NCI-H526 (cell line): ENCODE measurements around the gene PSMB2.
A peak's percentile ranks its signal among the peaks of the same experiment; 100 is the strongest.
"Not testable (repeated sequence)": the region's sequence is repeated elsewhere in the genome, so short reads cannot be mapped to it uniquely, and the experiment has no call there.

Experiments
- DNase-seq, 2 experiments: peaks; one replicate each; lab custom pipeline; 2025; lab: John Stamatoyannopoulos, UW

Gene PSMB2

DNA sequence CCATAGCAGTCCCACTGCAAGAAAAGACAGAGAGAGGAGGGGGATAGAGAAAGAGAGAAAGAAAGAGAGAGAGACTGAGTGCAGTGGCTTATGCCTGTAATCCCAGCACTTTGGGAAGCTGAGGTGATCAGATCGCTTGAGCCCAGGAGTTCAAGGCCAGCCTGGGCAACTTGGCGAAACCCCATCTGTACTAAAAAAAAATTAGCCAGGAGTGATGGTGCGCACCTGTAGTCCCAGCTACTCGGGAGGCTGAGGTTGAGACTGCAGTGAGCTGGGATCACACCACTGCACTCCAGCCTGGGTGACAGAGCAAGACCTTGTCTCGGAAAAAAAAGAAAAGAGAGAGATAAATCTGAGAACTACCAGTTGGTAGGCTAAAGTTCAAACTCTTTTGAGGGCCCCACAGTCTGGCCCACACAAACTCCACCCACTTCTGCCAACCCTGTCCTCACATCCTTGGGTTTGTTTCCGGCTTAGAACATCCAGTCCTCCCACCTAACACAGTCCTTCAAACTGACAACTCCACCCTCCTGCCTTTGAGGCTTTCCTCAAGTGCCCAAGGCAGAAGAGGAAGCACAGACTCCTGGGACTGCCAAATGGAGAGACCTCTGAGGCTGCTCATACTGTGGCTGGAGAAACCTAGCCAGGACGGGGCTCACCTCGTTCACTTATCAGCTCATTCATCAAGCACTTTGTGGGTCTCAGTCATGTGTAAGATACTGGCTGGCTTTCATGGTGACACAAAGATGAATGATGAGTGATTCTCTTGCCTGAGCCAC, 48.1 kb downstream of the PSMB2 start:
- no peak for DNase-seq

DNA sequence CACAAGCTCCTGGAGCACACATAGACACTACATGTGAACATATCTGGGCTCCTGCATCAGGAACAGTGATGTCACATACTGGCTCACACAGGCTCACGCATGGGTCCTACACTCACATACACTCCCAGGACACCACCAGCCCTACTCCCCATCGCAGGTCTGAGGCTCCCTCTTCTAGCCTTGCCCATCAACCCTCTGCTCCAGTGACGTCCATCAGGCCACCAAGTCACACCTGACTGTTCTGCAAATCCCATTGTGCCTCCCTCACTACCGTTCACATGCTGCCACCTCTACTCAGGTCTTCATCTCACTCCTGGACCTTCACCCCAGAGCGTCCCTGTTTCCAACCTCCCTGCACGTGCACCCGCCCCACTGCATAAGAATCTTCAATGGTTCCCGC, 50.1 kb downstream of the PSMB2 start:
- no peak for DNase-seq

DNA sequence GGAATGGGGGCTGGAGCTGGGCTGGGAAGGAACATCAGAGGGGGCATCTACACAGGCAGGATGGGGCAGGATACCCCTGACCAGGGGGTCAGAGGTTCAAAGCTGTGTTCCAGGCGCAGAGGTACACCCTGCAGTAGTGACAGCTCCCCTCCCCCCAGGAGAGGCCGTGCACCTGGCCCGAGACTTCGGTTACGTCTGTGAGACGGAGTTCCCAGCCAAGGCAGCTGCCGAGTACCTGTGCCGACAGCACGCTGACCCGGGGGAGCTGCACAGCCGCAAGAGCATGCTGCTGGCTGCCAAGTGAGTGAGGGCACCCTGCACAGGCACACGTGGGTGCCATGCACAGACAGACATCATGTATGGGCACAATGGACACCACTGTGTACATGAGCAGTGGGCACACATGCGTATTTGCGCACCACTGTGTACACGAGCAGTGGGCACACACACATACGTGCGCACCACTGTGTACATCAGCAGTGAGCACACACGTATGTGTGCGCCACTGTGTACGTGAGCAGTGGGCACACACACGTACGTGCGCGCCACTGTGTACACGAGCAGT, 50.8 kb downstream of the PSMB2 start:
- DNase-seq: no peak

DNA sequence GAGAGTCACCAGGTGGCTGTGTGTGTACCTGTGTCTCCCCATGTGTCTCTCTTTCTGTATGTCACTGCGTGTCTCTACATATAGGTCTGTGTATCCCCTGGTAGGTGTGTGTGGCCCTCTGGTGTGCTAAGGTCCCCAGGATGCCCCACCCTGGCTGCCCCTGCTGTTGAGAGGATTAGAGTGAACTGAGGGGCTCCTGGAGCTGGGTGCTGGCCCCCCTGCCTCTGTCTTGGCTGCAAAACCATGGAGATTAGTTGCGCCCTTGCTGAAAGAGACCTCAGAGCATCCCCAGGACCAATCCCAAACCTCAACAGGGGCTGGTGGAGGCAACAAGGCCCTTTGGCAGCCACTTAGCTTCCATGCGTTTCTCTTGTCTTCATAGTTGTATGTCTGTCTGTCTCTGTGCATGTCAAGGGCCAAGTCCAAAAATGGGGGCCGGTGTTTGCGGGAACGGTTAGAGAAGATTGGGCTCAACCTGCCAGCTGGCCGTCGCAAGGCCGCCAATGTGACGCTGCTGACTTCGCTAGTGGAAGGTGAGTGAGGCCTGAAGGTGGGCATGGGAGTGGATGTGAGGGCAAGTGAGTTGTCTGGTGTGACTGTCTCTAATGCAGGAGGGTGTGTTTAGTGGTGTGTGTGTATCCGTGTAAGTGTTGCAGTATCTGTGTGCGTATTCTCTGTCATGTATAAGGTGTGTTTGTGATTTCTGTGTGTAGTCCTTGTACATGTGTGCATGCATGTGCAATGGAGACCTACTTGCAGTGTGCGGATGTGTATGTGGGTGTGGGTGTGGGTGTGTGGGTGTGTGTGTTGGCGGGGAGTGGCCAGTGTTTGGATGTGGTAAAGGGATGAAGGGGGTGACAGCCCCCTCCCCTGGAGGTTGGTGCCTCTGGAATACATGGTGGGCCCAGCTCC, 51.6 kb downstream of the PSMB2 start:
- DNase-seq: no peak

DNA sequence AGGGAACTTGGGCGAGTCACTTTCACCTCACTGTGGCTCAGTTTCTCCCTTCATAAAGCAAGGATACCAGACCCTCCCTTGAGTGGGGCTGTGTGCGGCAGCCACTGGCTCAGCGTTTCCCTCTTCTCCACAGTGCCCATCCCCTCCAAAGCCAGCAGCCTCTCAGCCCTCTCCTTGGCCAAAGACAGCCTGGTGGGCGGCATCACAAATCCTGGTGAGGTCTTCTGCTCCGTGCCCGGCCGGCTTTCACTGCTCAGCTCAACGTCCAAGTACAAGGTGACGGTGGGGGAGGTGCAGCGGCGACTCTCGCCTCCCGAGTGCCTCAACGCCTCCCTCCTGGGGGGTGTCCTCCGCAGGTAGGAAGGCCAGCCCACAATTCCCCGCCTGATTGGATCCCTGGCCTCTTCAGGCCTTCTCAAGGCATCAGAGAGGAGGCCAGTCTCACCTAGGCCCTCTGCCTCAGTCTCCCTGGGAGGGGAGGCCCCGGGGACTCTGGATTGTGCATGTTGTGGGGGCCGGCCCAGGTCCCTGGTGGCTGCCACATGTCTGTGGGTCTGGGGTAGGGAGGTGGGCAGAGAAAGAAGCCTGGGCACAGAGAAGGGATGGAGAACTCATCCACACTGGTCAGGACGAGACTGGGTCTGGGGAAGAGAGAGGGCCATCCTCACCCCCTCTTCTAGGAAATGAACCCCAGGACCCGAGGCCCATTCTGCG, 53.0 kb downstream of the PSMB2 start:
- no peak for DNase-seq

DNA sequence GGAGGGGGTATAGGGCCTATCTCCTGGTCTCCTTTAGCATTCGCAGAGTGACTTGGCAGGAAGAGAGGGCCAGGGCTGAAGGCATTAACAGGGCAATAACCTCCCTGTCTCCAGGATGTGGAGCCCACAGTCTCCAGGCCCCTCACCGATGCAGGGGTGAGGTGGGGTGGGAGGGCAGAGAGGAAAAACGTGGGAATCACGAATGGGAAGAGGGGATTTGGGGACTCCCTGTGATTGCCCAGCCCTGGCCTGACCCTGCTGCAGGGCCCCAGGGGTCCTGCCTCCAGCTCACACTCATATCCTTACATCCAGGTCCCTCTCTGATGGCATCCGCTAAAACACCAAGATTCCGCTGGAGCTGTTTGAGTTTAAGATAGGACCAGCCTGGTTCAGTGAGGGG, 53.6 kb downstream of the PSMB2 start:
- DNase-seq: no peak

DNA sequence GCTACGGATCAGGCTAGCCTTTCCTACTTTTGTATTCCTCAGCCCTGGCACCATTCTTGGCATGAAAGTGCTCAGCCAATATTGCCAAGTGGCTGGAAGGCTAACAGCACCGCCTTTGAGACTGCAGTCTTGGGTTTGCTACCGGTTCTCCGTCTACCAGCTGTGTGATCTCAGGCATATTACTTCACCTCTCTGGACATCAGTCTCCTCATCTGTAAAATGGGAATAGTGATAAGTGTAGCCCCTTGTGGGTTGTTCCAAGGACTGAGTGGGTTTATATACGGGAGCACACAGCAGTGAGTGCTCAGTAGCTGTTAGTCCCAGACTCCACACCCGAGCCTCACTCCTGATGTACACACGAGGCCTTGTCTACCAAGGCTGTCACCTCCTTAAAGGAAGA, 54.5 kb downstream of the PSMB2 start:
- DNase-seq: no peak

DNA sequence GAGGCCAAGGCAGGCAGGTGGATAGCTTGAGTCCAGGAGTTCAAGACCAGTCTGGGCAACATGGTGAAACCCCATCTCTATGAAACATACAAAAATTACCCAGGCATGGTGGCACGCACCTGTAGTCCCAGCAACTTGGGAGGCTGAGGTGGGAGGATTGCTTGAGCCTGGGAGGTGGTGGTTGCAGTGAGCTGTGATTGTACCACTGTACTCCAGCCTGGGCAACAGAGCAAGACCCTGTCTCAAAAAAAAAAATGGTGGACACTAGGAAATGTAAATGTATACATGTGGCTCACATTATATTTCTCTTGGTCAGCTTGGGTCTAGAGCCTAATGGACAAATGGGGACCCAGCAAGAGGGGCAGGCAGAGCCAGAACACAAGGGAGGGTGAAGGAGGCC, 55.5 kb downstream of the PSMB2 start:
- DNase-seq: not testable (repeated sequence)

DNA sequence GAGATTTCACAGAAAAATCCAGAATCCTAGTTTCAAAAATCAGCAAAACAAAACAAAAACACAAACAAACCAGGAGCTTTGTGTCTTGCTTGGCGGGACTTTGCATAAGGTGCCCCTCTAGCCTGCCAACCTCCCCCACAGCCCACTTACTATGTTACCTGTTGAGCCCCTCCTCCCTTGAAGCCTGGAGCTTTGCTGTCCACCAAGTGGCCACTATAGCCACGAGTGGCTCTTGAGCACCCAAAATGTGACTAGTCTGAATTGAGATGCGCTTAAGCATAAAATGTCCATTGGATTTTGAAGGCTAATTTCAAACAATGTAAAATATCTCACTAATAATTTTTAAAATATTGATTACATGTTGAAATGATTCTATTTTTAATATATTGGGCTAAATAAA, 56.0 kb downstream of the PSMB2 start:
- no peak for DNase-seq

DNA sequence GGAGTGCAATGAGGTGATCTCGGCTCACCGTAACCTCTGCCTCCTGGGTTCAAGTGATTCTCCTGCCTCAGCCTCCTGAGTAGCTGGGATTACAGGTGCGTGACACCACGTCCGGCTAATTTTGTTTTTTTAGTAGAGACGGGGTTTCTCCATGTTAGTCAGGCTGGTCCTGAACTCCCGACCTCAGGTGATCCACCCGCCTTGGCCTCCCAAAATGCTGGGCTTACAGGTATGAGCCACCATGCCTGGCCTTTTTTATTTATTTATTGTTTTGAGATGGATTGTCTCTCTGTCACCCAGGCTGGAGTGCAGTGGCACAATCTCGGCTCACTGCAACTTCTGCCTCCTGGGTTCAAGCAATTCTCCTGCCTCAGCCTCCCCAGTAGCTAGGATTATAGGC, 59.7 kb downstream of the PSMB2 start:
- not testable (repeated sequence) for DNase-seq

DNA sequence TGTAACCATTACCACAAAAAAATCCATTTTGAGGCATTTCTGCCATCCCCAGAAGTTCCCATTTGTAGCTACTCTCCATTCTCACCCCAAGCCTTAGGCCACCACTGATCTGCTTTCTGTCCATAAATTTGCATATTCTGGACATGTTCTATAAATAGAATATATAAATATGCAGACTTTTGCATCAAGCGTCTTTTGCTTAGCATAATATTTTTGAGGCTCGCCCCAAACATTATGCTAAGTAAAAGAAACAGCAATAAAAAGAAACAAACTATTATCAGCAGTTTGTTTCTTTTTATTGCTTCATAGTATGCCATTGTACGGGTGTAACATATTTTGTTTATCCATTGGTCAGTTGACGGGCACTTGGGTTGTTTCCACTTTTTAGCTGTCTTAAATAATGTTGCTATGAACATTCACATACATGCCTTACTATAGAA, 60.4 kb downstream of the PSMB2 start:
- DNase-seq: peak in 1 of 2 experiments; percentile 72

DNA sequence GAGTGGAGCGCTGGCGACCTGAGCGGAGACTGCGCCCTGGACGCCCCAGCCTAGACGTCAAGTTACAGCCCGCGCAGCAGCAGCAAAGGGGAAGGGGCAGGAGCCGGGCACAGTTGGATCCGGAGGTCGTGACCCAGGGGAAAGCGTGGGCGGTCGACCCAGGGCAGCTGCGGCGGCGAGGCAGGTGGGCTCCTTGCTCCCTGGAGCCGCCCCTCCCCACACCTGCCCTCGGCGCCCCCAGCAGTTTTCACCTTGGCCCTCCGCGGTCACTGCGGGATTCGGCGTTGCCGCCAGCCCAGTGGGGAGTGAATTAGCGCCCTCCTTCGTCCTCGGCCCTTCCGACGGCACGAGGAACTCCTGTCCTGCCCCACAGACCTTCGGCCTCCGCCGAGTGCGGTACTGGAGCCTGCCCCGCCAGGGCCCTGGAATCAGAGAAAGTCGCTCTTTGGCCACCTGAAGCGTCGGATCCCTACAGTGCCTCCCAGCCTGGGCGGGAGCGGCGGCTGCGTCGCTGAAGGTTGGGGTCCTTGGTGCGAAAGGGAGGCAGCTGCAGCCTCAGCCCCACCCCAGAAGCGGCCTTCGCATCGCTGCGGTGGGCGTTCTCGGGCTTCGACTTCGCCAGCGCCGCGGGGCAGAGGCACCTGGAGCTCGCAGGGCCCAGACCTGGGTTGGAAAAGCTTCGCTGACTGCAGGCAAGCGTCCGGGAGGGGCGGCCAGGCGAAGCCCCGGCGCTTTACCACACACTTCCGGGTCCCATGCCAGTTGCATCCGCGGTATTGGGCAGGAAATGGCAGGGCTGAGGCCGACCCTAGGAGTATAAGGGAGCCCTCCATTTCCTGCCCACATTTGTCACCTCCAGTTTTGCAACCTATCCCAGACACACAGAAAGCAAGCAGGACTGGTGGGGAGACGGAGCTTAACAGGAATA, 64.0 kb downstream of the PSMB2 start:
- DNase-seq: peak in 1 of 2 experiments; percentile 65

DNA sequence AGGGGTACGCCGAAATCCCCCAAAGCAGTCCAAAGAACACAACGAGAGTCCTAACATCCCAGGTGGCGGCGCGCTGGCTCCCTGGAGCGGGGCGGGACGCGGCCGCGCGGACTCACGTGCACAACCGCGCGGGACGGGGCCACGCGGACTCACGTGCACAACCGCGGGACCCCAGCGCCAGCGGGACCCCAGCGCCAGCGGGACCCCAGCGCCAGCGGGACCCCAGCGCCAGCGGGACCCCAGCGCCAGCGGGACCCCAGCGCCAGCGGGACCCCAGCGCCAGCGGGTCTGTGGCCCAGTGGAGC, 64.6 kb downstream of the PSMB2 start:
- DNase-seq: not testable (repeated sequence)

DNA sequence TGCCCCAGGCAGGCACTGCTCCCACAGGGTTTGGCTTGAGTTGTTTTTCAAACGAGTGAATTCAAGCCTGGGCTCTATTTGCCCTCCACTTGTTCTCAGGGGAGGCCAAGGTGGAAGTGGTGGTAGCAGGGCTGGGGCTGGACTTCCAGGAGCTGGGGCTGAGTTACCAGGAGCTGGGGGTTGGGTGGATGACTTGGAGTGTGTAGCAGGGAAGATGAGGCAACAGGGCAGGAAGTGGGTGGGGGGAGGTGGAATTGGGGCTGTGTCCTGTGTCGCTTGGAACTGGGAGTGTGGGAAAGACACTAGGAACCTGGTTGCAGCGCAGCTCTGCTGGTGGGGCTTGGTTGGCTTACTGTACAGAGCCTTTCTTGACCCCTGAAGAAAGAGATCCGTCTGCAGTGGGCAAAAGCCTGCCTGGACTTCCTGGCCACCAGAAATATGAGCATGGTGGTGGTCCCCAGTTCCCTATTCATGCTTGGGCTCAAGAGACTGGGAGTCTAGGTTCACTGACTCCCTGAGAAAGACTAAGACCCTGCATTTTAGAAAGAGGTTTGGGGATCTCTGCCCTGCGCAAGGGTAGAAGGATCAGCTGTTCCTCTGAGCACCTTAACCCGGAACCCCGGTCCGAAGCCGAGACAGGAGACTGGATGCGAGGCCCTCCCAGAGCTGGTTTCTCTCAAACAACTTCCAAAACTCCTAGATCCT, 65.1 kb downstream of the PSMB2 start:
- no peak for DNase-seq

DNA sequence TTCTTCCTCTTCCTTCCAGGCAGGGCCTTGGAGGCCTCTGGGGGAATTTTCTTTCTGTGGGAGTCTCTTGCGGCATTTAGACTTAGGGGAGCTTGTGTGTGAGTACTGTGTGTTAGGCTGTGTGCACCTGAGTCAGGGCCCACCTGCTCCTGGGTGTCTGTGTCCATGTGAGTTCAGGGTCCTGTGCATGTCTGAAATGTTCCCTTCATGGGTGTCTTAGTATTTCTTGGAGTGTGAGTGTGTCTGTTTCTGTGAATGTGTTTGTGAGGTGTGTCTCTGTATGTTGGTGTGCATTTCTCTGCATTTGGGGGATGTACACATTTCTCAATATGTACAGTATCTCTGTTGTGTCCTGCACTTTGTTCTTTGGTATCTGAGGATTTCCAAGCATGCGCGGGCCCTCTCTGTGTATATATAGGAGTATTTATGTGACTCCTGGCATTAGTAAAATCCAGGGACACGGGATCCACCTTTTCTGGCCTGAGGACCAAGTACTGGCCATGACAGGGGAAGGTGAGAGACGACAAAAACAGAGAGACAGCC, 65.8 kb downstream of the PSMB2 start:
- DNase-seq: no peak

DNA sequence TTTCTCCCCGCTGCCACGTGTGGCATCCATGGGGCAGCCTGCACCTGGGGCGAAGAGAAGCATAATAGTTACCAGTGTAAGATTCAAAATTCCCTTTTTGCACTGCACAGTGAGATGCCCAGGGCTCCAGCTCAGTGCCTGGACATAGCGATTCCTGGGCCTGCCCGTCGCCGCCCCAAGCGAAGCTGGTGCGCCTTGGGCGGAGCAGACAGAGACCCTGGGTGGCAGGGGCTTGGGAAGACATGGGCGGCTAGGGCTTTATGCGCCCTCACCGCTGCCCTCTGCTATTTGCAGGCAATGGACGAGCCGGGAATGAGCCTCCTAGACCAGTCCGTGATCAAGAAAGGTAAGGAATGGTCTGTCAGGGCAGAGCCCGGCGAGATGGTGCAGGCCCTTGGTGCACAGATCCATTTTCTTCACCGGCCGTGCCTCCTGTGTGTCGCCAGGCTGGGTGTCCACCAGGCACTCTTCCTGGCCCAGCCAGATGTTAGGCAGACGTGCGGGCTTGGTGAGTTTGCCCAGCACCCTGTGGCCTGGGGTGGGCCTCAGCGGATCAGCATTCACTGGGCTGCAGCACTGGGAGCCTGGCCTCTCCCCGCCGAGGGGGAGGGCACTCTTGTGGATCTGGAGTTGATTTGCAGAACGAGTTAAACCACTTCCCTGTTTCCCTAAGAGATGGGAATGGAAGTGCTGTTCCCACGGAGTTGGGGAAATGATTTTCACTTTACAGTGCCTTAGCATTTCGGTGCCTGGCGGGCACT, 66.5 kb downstream of the PSMB2 start:
- DNase-seq: peak; percentile 53 to 88

DNA sequence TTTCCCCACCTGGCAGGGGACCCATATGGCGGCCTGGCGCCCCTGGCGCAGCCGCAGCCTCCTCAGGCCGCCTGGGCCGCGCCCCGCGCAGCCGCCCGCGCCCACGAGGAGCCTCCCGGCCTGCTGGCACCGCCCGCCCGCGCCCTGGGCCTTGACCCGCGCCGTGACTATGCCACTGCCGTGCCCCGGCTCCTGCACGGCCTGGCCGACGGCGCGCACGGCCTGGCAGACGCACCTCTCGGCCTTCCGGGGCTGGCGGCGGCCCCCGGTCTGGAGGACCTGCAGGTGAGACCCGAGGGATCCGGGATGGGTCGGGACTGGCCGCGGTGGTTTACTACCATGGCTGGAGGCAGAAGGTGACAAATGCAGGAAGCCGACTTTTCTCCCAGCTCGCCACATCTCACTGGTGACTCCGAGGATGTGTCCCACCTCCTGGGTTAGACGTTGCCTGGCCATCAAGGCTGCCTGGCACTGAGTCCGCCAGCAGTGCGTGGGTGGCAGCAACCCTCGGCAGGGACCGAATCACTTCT, 67.1 kb downstream of the PSMB2 start:
- peak in 1 of 2 experiments; percentile 53 for DNase-seq

DNA sequence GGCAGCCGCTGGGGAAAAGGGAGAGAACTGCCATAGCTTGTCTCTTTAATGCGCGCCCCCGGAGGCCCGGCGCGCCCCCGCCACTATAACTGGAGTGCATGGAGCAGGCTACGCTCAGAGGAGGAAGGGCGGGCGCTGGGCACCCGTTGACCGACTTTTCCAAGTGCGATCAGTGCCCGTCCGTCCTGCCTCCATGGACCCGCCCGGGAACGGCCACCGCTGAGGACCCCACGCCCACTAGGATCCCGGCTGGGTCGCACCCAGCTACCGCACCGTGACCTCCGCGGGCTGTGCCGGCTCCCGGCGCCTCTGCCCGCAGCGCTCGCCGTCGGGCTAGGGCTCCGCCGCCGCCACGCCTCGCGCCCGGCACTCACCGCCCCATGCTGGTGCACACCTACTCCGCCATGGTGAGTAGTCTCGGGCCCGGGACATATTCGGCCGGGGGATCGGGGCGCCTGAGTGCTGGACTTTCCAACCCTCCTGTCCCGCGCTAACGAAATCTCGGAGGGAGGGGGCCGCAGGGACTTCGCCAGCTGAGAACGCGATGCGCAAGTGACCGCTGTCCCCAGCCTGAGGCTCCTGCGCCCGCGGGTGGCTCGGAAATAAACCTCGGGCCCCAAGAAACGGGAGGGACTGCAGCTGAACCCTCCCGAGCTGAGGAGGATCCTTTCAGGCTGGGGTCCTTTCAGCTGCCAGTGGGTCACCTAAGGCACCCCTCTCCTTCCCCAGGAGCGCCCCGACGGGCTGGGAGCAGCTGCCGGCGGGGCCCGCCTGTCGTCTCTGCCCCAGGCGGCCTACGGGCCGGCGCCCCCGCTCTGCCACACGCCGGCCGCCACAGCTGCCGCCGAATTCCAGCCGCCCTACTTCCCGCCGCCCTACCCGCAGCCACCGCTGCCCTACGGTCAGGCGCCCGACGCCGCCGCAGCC, 67.9 kb downstream of the PSMB2 start, which contains the start of gene TFAP2E:
TFAP2E (plus strand) TSS at position 117 of the 927 bp plus-strand sequence; CDS start at position 381, 264 bp downstream.
- peak; percentile 35 to 89 for DNase-seq
